Stomach (tissue), 9 donors: ENCODE measurements around the gene IRF8. TPM values are rescaled to one million over a fixed set of nuclear protein-coding genes. Genes with fewer than 3 reads are reported as not detected.

Experiments
- DNase-seq, 2 donors: peaks; one replicate each; pipeline versions ENCODE4 v3.0.0 to v3.0.0-alpha.2; 2013 to 2019
- H3K27ac ChIP-seq, 5 donors: fragments of 200-600 bp in 4 of 5; sonication (generic) in 4 of 5; one replicate each; pipeline ENCODE4 v1.5.1; 2013 to 2019; ENCODE audit warnings: mild to moderate bottlenecking in 1 of 5, moderate library complexity in 1 of 5
- H3K27me3 ChIP-seq, 3 donors: fragments of 200-600 bp; sonication (generic); one replicate each; pipeline ENCODE4 v1.5.1; 2017 to 2019; ENCODE audit warnings: mixed run types in 1 of 3
- H3K36me3 ChIP-seq, 4 donors: fragments of 200-600 bp; sonication (generic); 1 replicate in 3 of 4; 2 replicates in 1 of 4; pipeline ENCODE4 v1.5.1; 2016 to 2019
- H3K4me1 ChIP-seq, 4 donors: fragments of 200-600 bp; sonication (generic); one replicate each; pipeline ENCODE4 v1.5.1; 2016 to 2019
- H3K4me3 ChIP-seq, 4 donors: fragments of 200-600 bp; sonication (generic) in 3 of 4; one replicate each; pipeline ENCODE4 v1.5.1; 2016 to 2019; ENCODE audit warnings: mild to moderate bottlenecking in 1 of 4
- H3K9me3 ChIP-seq, 4 donors: fragments of 200-600 bp; sonication (generic); one replicate each; pipeline ENCODE4 v1.5.1; 2016 to 2019
- EP300 ChIP-seq: sonication (generic); formaldehyde crosslinking; IDR thresholded peaks from one replicate; pipeline ENCODE4 v1.6.1; 2017; ENCODE audit warnings: antibody characterized with exemption
- POLR2A ChIP-seq, 4 donors: fragments of 450-650 bp; IDR thresholded peaks; one replicate each; pipeline ENCODE4 v1.6.1; 2016; ENCODE audit warnings: antibody characterized with exemption in 4 of 4, control low read depth in 2 of 4, mild to moderate bottlenecking in 1 of 4, moderate library complexity in 1 of 4
- POLR2AphosphoS5 ChIP-seq, 3 donors: sonication (generic); formaldehyde crosslinking; IDR thresholded peaks; one replicate each; pipeline ENCODE4 v1.6.1; 2016; ENCODE audit warnings: antibody characterized with exemption in 3 of 3
- WGBS, 5 donors: extraction: QIAGEN DNeasy Blood & Tissue Kit in 3 of 5; methylation state at CpG; one replicate each; pipeline versions ENCODE4 v1.1.5 to v1.1.7; 2013 to 2018; 5-methylcytosine and 5-hydroxymethylcytosine counted together
- intact Hi-C: fragments of 100-400 bp; cut with DNase I; formaldehyde crosslinking; loops from one replicate; pipeline ENCODE4 v1.15.1; 2023; ENCODE audit warnings: low total_unique reads
- polyA plus RNA-seq, 3 donors: library from polyadenylated mRNA; stranded (reverse); fragments of 200-250 nt; gene quantifications; one replicate each; pipeline ENCODE4 v1.2.3, GENCODE V29; 2013
- total RNA-seq, 5 donors: library from RNA; depleted of rRNA; stranded (reverse); fragments of >200 nt; gene quantifications; one replicate each; pipeline versions ENCODE4 v1.1.0 to v1.2.3, GENCODE V29; 2014 to 2016
- TF ChIP-seq, protein P1 (sequence below), 7 experiments: fragments of 450-650 bp in 4 of 7; fragments of 200-600 bp in 3 of 7; sonication (generic) in 3 of 7; IDR thresholded peaks; one replicate each; pipeline ENCODE4 v1.5.1; 2016 to 2019; ENCODE audit warnings: antibody characterized with exemption in 7 of 7, control low read depth in 2 of 7, mild to moderate bottlenecking in 1 of 7
- donor health status: healthy with polysubstance abuse.
- donor health status: Bipolar disorder and iron deficiency.
- donor health status: healthy.

Gene IRF8
- total and polyA plus RNA-seq, 8 donors = 5.2 to 49.8 (median 12.1) TPM

GRCh38 chr16:85917959-85918358 is 19.0 kb downstream of the IRF8 start:
- TF ChIP-seq POLR2AphosphoS5 (IDR thresholded peaks at IDR 0.05) (no peak), EP300 (no peak), POLR2A (IDR thresholded peaks at IDR 0.05) (no peak)
- TF ChIP-seq, protein P1, sequence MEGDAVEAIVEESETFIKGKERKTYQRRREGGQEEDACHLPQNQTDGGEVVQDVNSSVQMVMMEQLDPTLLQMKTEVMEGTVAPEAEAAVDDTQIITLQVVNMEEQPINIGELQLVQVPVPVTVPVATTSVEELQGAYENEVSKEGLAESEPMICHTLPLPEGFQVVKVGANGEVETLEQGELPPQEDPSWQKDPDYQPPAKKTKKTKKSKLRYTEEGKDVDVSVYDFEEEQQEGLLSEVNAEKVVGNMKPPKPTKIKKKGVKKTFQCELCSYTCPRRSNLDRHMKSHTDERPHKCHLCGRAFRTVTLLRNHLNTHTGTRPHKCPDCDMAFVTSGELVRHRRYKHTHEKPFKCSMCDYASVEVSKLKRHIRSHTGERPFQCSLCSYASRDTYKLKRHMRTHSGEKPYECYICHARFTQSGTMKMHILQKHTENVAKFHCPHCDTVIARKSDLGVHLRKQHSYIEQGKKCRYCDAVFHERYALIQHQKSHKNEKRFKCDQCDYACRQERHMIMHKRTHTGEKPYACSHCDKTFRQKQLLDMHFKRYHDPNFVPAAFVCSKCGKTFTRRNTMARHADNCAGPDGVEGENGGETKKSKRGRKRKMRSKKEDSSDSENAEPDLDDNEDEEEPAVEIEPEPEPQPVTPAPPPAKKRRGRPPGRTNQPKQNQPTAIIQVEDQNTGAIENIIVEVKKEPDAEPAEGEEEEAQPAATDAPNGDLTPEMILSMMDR (IDR thresholded peaks at IDR 0.05) = no peak

DNA sequence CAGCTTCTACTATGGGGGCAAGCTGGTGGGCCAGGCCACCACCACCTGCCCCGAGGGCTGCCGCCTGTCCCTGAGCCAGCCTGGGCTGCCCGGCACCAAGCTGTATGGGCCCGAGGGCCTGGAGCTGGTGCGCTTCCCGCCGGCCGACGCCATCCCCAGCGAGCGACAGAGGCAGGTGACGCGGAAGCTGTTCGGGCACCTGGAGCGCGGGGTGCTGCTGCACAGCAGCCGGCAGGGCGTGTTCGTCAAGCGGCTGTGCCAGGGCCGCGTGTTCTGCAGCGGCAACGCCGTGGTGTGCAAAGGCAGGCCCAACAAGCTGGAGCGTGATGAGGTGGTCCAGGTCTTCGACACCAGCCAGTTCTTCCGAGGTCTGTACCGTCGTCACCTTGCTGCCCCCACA is 19.5 kb downstream of the IRF8 start:
- H3K4me3 ChIP-seq = no peak overlapping the region
- intact Hi-C loops = no loop called here
- H3K4me1 ChIP-seq = peaks cover 4 to 28% (median 13%) of the 10 kb centered on the region in 4 donors
- peaks cover 3 to 58% (median 27%) of the 10 kb centered on the region in 4 donors for H3K36me3 ChIP-seq
- DNase-seq = no peak
- no peaks in the 10 kb centered on the region for H3K27me3 ChIP-seq
- WGBS, 5 donors = 94 to 97% (median 96%) methylated on average over 27 to 30 of the region's 30 CpGs
- H3K27ac ChIP-seq = no peak overlapping the region
- TF ChIP-seq, protein P1 (IDR thresholded peaks at IDR 0.05) = no peak
- TF ChIP-seq POLR2A (IDR thresholded peaks at IDR 0.05) (no peak), POLR2AphosphoS5 (IDR thresholded peaks at IDR 0.05) (no peak), EP300 (no peak)
- H3K9me3 ChIP-seq = no peaks in the 10 kb centered on the region

More at GRCh38 chr16:85917959-85918358, 19.0 kb downstream of the IRF8 start:
- intact Hi-C loops = no loop called here
- Histone ChIP-seq H3K27me3 (no peaks in the 10 kb centered on the region), H3K4me1 (peaks cover 4 to 33% (median 16%) of the 10 kb centered on the region in 4 donors), H3K9me3 (no peaks in the 10 kb centered on the region), H3K36me3 (peaks cover 3 to 62% (median 28%) of the 10 kb centered on the region in 4 donors), H3K27ac (no peak overlapping the region), H3K4me3 (no peak overlapping the region)
- 77 to 92% (median 85%) methylated on average over 6 of the region's 6 CpGs for WGBS, 5 donors
- no peak for DNase-seq

- WGBS, 5 donors = 81 to 90% (median 85%) methylated on average over 28 to 29 of the region's 29 CpGs
- Histone ChIP-seq H3K27me3 (no peaks in the 10 kb centered on the region), H3K9me3 (no peaks in the 10 kb centered on the region), H3K4me1 (peaks cover 4 to 22% (median 13%) of the 10 kb centered on the region in 4 donors), H3K27ac (no peak overlapping the region), H3K36me3 (peaks cover 3 to 49% (median 26%) of the 10 kb centered on the region in 4 donors), H3K4me3 (no peak overlapping the region)
- DNase-seq = no peak
- intact Hi-C loops = no loop called here
- TF ChIP-seq, protein P1 (IDR thresholded peaks at IDR 0.05) = no peak
- TF ChIP-seq EP300 (no peak), POLR2AphosphoS5 (IDR thresholded peaks at IDR 0.05) (no peak), POLR2A (IDR thresholded peaks at IDR 0.05) (no peak)
These were observed 20.6 kb downstream of the IRF8 start for GRCh38 chr16:85919271-85920267.

- no peak overlapping the region for H3K4me3 ChIP-seq
- H3K9me3 ChIP-seq = no peaks in the 10 kb centered on the region
- DNase-seq = no peak
- peaks cover 3 to 12% (median 8%) of the 10 kb centered on the region in 4 donors for H3K4me1 ChIP-seq
- H3K27me3 ChIP-seq = peaks cover 0 to 1% (median 0%) of the 10 kb centered on the region in 3 donors
- peaks cover 3 to 43% (median 20%) of the 10 kb centered on the region in 4 donors for H3K36me3 ChIP-seq
- TF ChIP-seq EP300 (no peak), POLR2AphosphoS5 (IDR thresholded peaks at IDR 0.05) (no peak), POLR2A (IDR thresholded peaks at IDR 0.05) (no peak)
- TF ChIP-seq, protein P1 (IDR thresholded peaks at IDR 0.05) = no peak
- intact Hi-C loops = no loop called here
- H3K27ac ChIP-seq = no peak overlapping the region
- WGBS, 5 donors = 91 to 97% (median 95%) methylated on average over 14 of the region's 14 CpGs
These were observed 22.1 kb downstream of the IRF8 start for GRCh38 chr16:85921026-85921425.
